HCT116 (cell line): ENCODE results near the gene IBA57. TPM values are rescaled to one million over a fixed set of nuclear protein-coding genes. Genes with fewer than 3 reads are reported as not detected.

ENCODE experiments used
- ATAC-seq: fragments of 200-7000 bp; cut with Tn5 transposase; 2 replicates; pipeline ENCODE4 v1.9.1; 2020; ENCODE audit warnings: mild to moderate bottlenecking, moderate library complexity
- BruUV-seq: library from RNA; stranded (reverse); fragments of 400-500 nt; replicated peaks from 2 replicates; lab custom pipeline; 2021; lab: Mats Ljungman, UMichigan
- CTCF ChIA-PET: fragments of 300-600 bp; sonication (Branson Sonifier 250); formaldehyde crosslinking; loops from one replicate; lab custom pipeline; 2021; ENCODE audit warnings: antibody characterized with exemption; lab: Charles Lee
- POLR2A ChIA-PET: fragments of 300-600, 350-600 bp; sonication (Branson Sonifier 250); formaldehyde crosslinking; loops from one replicate; lab custom pipeline; 2021; ENCODE audit warnings: antibody characterized with exemption; lab: Charles Lee
- RAD21 ChIA-PET, 2 experiments: fragments of 300-600 bp; sonication (Branson Sonifier 250); formaldehyde crosslinking; loops; one replicate each; lab custom pipeline; 2023; ENCODE audit warnings: low total read pairs in 2 of 2; ENCODE audit not compliant: uncharacterized antibody in 2 of 2, unreplicated experiment in 2 of 2, low non-redundant PET in 1 of 2; lab: Charles Lee
- DNase-seq: peaks from one replicate; pipeline ENCODE4 v3.0.0-alpha.2; 2010; ENCODE audit warnings: low read depth, low spot score
- H2AFZ ChIP-seq: fragments of 200-600 bp; shearing (Covaris generic), sonication (generic); 2 replicates; pipeline ENCODE4 v1.6.1; 2017; ENCODE audit warnings: low read depth, mixed run types, mixed read lengths, antibody characterized with exemption, low read length; ENCODE audit not compliant: poor library complexity, severe bottlenecking
- H3K27ac ChIP-seq: 2 replicates; pipeline ENCODE4 v1.5.1; 2012; ENCODE audit warnings: low read depth, low read length
- H3K27me3 ChIP-seq: fragments of 200-600 bp; sonication (generic); 2 replicates; pipeline ENCODE4 v1.6.1; 2016; ENCODE audit warnings: mixed run types, low read length, mixed read lengths; ENCODE audit not compliant: insufficient read depth
- H3K36me3 ChIP-seq, 2 experiments: fragments of 200-500 bp in 1 of 2; fragments of 200-600 bp in 1 of 2; sonication (Bioruptor generic) in 1 of 2; sonication (generic) in 1 of 2; 2 replicates each; pipeline versions ENCODE4 v1.5.1 to v1.6.1; 2014 to 2016; ENCODE audit warnings: low read length in 2 of 2, inconsistent platforms in 1 of 2, mixed read lengths in 1 of 2, mixed run types in 1 of 2; ENCODE audit not compliant: insufficient read depth in 2 of 2, control insufficient read depth in 1 of 2
- H3K4me1 ChIP-seq, 2 experiments: fragments of 200-600 bp in 1 of 2; sonication (generic) in 1 of 2; 2 replicates each; pipeline versions ENCODE4 v1.5.1 to v1.6.1; 2012 to 2017; ENCODE audit warnings: low read length in 2 of 2, inconsistent platforms in 1 of 2, mild to moderate bottlenecking in 1 of 2, mixed read lengths in 1 of 2, mixed run types in 1 of 2, moderate library complexity in 1 of 2; ENCODE audit not compliant: insufficient read depth in 2 of 2, control insufficient read depth in 1 of 2
- H3K4me2 ChIP-seq: fragments of 200-600 bp; sonication (generic); 2 replicates; pipeline ENCODE4 v1.6.1; 2017; ENCODE audit warnings: mixed run types, low read length, mixed read lengths
- H3K4me3 ChIP-seq, 2 experiments: fragments of 200-600 bp in 1 of 2; sonication (generic) in 1 of 2; replicated peaks in 1 of 2; 2 replicates each; pipeline ENCODE4 v1.5.1; 2011 to 2016; ENCODE audit warnings: low read length in 2 of 2, control low read depth in 1 of 2, low read depth in 1 of 2, mild to moderate bottlenecking in 1 of 2, mixed read lengths in 1 of 2, mixed run types in 1 of 2
- H3K79me2 ChIP-seq: fragments of 200-600 bp; sonication (generic); 2 replicates; pipeline ENCODE4 v1.6.1; 2017; ENCODE audit warnings: mild to moderate bottlenecking, mixed run types, low read length, moderate library complexity, mixed read lengths; ENCODE audit not compliant: insufficient read depth
- H3K9ac ChIP-seq: fragments of 200-600 bp; sonication (generic); 2 replicates; pipeline ENCODE4 v1.6.1; 2016; ENCODE audit warnings: low read length, mixed read lengths
- H3K9me2 ChIP-seq: fragments of 200-600 bp; sonication (generic), shearing (Covaris generic); 2 replicates; pipeline ENCODE4 v1.6.1; 2017; ENCODE audit warnings: mixed run types, mild to moderate bottlenecking, moderate library complexity; ENCODE audit not compliant: insufficient read depth
- H3K9me3 ChIP-seq, 2 experiments: fragments of 200-500 bp in 1 of 2; fragments of 200-600 bp in 1 of 2; sonication (Bioruptor generic) in 1 of 2; sonication (generic) in 1 of 2; 2 replicates each; pipeline ENCODE4 v1.6.1; 2014 to 2017; ENCODE audit warnings: low read length in 2 of 2, mixed read lengths in 2 of 2, inconsistent platforms in 1 of 2, low read depth in 1 of 2, mild to moderate bottlenecking in 1 of 2, mixed run types in 1 of 2, moderate library complexity in 1 of 2; ENCODE audit not compliant: control insufficient read depth in 1 of 2, insufficient read depth in 1 of 2
- H4K20me1 ChIP-seq: fragments of 200-600 bp; sonication (generic), shearing (Covaris generic); 2 replicates; pipeline ENCODE4 v1.6.1; 2017; ENCODE audit warnings: mixed run types, mild to moderate bottlenecking, moderate library complexity; ENCODE audit not compliant: insufficient read depth
- CEBPB ChIP-seq: IDR thresholded peaks from 2 replicates; pipeline ENCODE4 v1.6.1; 2012; ENCODE audit warnings: low read depth
- CTCF ChIP-seq, 3 experiments: fragments of 200-600 bp in 1 of 3; sonication (generic) in 1 of 3; IDR thresholded peaks in 2 of 3; conservative IDR thresholded peaks in 1 of 3; 2 replicates each; pipeline ENCODE4 v1.5.1; 2012 to 2017; ENCODE audit warnings: low read depth in 2 of 3, low read length in 2 of 3, antibody characterized with exemption in 1 of 3, borderline replicate concordance in 1 of 3, control low read depth in 1 of 3, mild to moderate bottlenecking in 1 of 3, mixed read lengths in 1 of 3, mixed run types in 1 of 3, moderate library complexity in 1 of 3; ENCODE audit not compliant: insufficient read depth in 1 of 3
- EZH2 ChIP-seq: fragments of 200-600 bp; sonication (generic); IDR thresholded peaks from 2 replicates; pipeline ENCODE4 v1.6.1; 2017; ENCODE audit warnings: antibody characterized with exemption, mixed run types
- EZH2phosphoT487 ChIP-seq: fragments of 200-600 bp; IDR thresholded peaks from 2 replicates; pipeline ENCODE4 v1.6.1; 2018; ENCODE audit warnings: antibody characterized with exemption, borderline replicate concordance
- MAX ChIP-seq: IDR thresholded peaks from 2 replicates; pipeline ENCODE4 v1.6.1; 2012
- POLR2AphosphoS5 ChIP-seq: IDR thresholded peaks from 2 replicates; pipeline ENCODE4 v1.6.1; 2011; ENCODE audit warnings: mild to moderate bottlenecking, low read depth, low read length, moderate library complexity
- RAD21 ChIP-seq: IDR thresholded peaks from 2 replicates; pipeline ENCODE4 v1.6.1; 2012; ENCODE audit warnings: low read depth, mild to moderate bottlenecking
- REST ChIP-seq: IDR thresholded peaks from 2 replicates; pipeline ENCODE4 v1.6.1; 2012; ENCODE audit warnings: low read depth
- SIN3A ChIP-seq: IDR thresholded peaks from 2 replicates; pipeline ENCODE4 v1.6.1; 2012; ENCODE audit warnings: low read depth
- TCF7L2 ChIP-seq: IDR thresholded peaks from 2 replicates; pipeline ENCODE4 v1.7.0; 2011; ENCODE audit warnings: borderline replicate concordance, inconsistent platforms; ENCODE audit not compliant: insufficient read depth, insufficient read length; ENCODE audit errors: extremely low read depth
- ZBTB33 ChIP-seq: IDR thresholded peaks from 2 replicates; pipeline ENCODE4 v1.6.1; 2011; ENCODE audit warnings: mild to moderate bottlenecking, low read length, moderate library complexity; ENCODE audit not compliant: insufficient replicate concordance; ENCODE audit errors: extremely low read depth
- ZFX ChIP-seq: fragments of 450-650 bp; IDR thresholded peaks from 2 replicates; pipeline ENCODE4 v1.6.1; 2017
- ZNF274 ChIP-seq: fragments of 200-500 bp; sonication (Bioruptor generic); IDR thresholded peaks from 2 replicates; pipeline ENCODE4 v1.6.1; 2014; ENCODE audit warnings: mild to moderate bottlenecking, low read depth, low read length, inconsistent platforms
- intact Hi-C: fragments of 100-400 bp; cut with micrococcal nuclease; formaldehyde crosslinking; loops from 2 replicates; pipeline ENCODE4 v1.10.0; 2022
- total RNA-seq: library from RNA; stranded (reverse); gene quantifications from one replicate; pipeline ENCODE4 v1.2.1, GENCODE V29; 2021; ENCODE audit not compliant: unreplicated experiment

The IBA57 gene
- total RNA-seq, 1 experiment from 2014 or later = 11.6 TPM

- no TSS peak for BruUV-seq
- no peak overlapping the region for H2AFZ ChIP-seq
- H3K4me3 ChIP-seq = no peak overlapping the region
- H4K20me1 ChIP-seq = no peaks in the 10 kb centered on the region
- no peak for DNase-seq
- H3K4me2 ChIP-seq = no peak overlapping the region
- H3K9ac ChIP-seq = no peak overlapping the region
- 0 out of 4 replicates have a peak, but pooled peaks cover 0 to 6% of the 10 kb centered on the region in 2 experiments for H3K36me3 ChIP-seq
- ChIA-PET POLR2A (no interaction called here), RAD21 (no interaction called here), CTCF (no interaction called here)
- no peaks in the 10 kb centered on the region for H3K9me2 ChIP-seq
- no peaks in the 10 kb centered on the region for H3K27me3 ChIP-seq
- H3K4me1 ChIP-seq = peaks cover 3 to 4% of the 10 kb centered on the region in 2 experiments; a peak in 3 of 4 replicates
- no peak overlapping the region for H3K27ac ChIP-seq
- intact Hi-C loops = no loop called here
- ATAC-seq = no peak
- H3K9me3 ChIP-seq = no peaks in the 10 kb centered on the region
- no peak for TF ChIP-seq EZH2phosphoT487
- no peak for TF ChIP-seq TCF7L2
- no peak for TF ChIP-seq POLR2AphosphoS5
- no peak for TF ChIP-seq MAX
- no peak for TF ChIP-seq ZNF274
- TF ChIP-seq ZFX = no peak
- no peak for TF ChIP-seq EZH2
- TF ChIP-seq RAD21 = no peak
- TF ChIP-seq REST = no peak
- TF ChIP-seq CEBPB = no peak
- no peak for TF ChIP-seq ZBTB33
- no peak for TF ChIP-seq SIN3A
- TF ChIP-seq CTCF (IDR thresholded peaks at IDR 0.05 in 2 of 3, conservative IDR thresholded peaks at IDR 0.05 in 1 of 3; ENCODE audit: borderline replicate concordance in 1 of 3, insufficient read depth in 1 of 3, low read depth in 2 of 3, low read length in 2 of 3) = no peak
- peaks cover 9% of the 10 kb centered on the region for H3K79me2 ChIP-seq
Observed at GRCh38 chr1:228150120-228150460, 15.5 kb upstream of the IBA57 start.
